H1 (cell line): Measurements from ENCODE around the gene MCM3AP. TPM values are rescaled to one million over a fixed set of nuclear protein-coding genes. Genes with fewer than 3 reads are reported as not detected.

Experiments
- CTCF ChIA-PET: fragments of 300-600 bp; sonication (Branson Sonifier 250); formaldehyde crosslinking; loops from one replicate; lab custom pipeline; 2021; ENCODE audit not compliant: partially characterized antibody; lab: Charles Lee
- POLR2A ChIA-PET: fragments of 300-600 bp; sonication (Branson Sonifier 250); formaldehyde crosslinking; loops from one replicate; lab custom pipeline; 2021; ENCODE audit warnings: inconsistent platforms; ENCODE audit not compliant: partially characterized antibody; lab: Charles Lee
- DNase-seq, 2 experiments: peaks; one replicate each; pipeline versions ENCODE4 v3.0.0 to v3.0.0-alpha.2; 2010 to 2022; ENCODE audit warnings: low spot score in 2 of 2, low read depth in 1 of 2, mixed read lengths in 1 of 2
- FAIRE-seq: peaks from 2 replicates; lab custom pipeline; 2011; peaks lifted over from hg19 to GRCh38; lab: Jason Lieb, UNC
- H2AFZ ChIP-seq: 2 replicates; pipeline ENCODE4 v1.8.1; 2012; ENCODE audit warnings: low read length, inconsistent platforms
- H2AK5ac ChIP-seq: 2 replicates; pipeline ENCODE4 v1.6.1; 2013; ENCODE audit warnings: low read depth, low read length
- H2BK120ac ChIP-seq: replicated peaks from 2 replicates; pipeline ENCODE3; 2013; ENCODE audit warnings: low read depth, low read length, inconsistent platforms
- H2BK12ac ChIP-seq: 2 replicates; pipeline ENCODE4 v1.6.1; 2013; ENCODE audit warnings: low read depth, low read length
- H2BK15ac ChIP-seq: 2 replicates; pipeline ENCODE4 v1.6.1; 2013; ENCODE audit warnings: low read length
- H2BK20ac ChIP-seq: 2 replicates; pipeline ENCODE4 v1.6.1; 2013; ENCODE audit warnings: low read length
- H2BK5ac ChIP-seq: 2 replicates; pipeline ENCODE4 v1.6.1; 2013; ENCODE audit warnings: low read depth, low read length
- H3K14ac ChIP-seq: 2 replicates; pipeline ENCODE4 v1.6.1; 2013; ENCODE audit warnings: inconsistent platforms; ENCODE audit not compliant: insufficient read length
- H3K18ac ChIP-seq: 2 replicates; pipeline ENCODE4 v1.6.1; 2013; ENCODE audit warnings: low read length; ENCODE audit errors: extremely low read depth
- H3K23ac ChIP-seq: 2 replicates; pipeline ENCODE4 v1.6.1; 2013; ENCODE audit warnings: inconsistent platforms; ENCODE audit not compliant: insufficient read length
- H3K23me2 ChIP-seq: 2 replicates; pipeline ENCODE4 v1.6.1; 2013; ENCODE audit warnings: low read depth, low read length
- H3K27ac ChIP-seq: 2 replicates; pipeline ENCODE4 v1.6.1; 2011; ENCODE audit warnings: low read depth, low read length, inconsistent platforms
- H3K27me3 ChIP-seq, 4 experiments: replicated peaks in 1 of 4; 1 replicate in 1 of 4; 2 replicates in 3 of 4; pipeline versions ENCODE4 v1.6.1 to v1.8.1; 2011 to 2013; ENCODE audit warnings: low read length in 3 of 4, mild to moderate bottlenecking in 3 of 4, inconsistent platforms in 2 of 4, mixed read lengths in 2 of 4, moderate library complexity in 1 of 4; ENCODE audit not compliant: control insufficient read depth in 3 of 4, insufficient read depth in 3 of 4; ENCODE audit errors: extremely low read depth in 1 of 4
- H3K36me3 ChIP-seq, 4 experiments: 2 replicates each; pipeline versions ENCODE4 v1.6.1 to v1.8.1; 2011 to 2013; ENCODE audit warnings: mild to moderate bottlenecking in 4 of 4, low read length in 3 of 4, moderate library complexity in 2 of 4, control low read depth in 1 of 4, inconsistent platforms in 1 of 4; ENCODE audit not compliant: insufficient read depth in 4 of 4, control insufficient read depth in 2 of 4
- H3K4ac ChIP-seq: replicated peaks from 2 replicates; pipeline ENCODE3; 2013; ENCODE audit warnings: low read length, low read depth, mixed read lengths, inconsistent platforms; ENCODE audit not compliant: insufficient read length
- H3K4me1 ChIP-seq, 4 experiments: replicated peaks in 1 of 4; 1 replicate in 1 of 4; 2 replicates in 3 of 4; pipeline versions ENCODE4 v1.6.1 to v1.8.1; 2011 to 2013; ENCODE audit warnings: low read length in 3 of 4, inconsistent platforms in 2 of 4, mixed read lengths in 1 of 4; ENCODE audit not compliant: insufficient read depth in 4 of 4, control insufficient read depth in 3 of 4
- H3K4me2 ChIP-seq, 2 experiments: 2 replicates each; pipeline versions ENCODE4 v1.6.1 to v1.8.1; 2011 to 2013; ENCODE audit warnings: low read depth in 2 of 2, low read length in 2 of 2, control low read depth in 1 of 2, inconsistent platforms in 1 of 2, mild to moderate bottlenecking in 1 of 2; ENCODE audit not compliant: insufficient read depth in 1 of 2
- H3K4me3 ChIP-seq, 4 experiments: fragments of 200-600, 300-600 bp in 1 of 4; sonication (generic), shearing (Covaris generic), sonication (Bioruptor Twin) in 1 of 4; 2 replicates each; pipeline versions ENCODE4 v1.5.1 to v1.8.1; 2011 to 2016; ENCODE audit warnings: low read length in 4 of 4, low read depth in 3 of 4, control low read depth in 2 of 4, inconsistent platforms in 2 of 4, mild to moderate bottlenecking in 2 of 4, mixed read lengths in 1 of 4, moderate library complexity in 1 of 4; ENCODE audit not compliant: insufficient read depth in 2 of 4; ENCODE audit errors: extremely low read depth in 1 of 4
- H3K56ac ChIP-seq: replicated peaks from 2 replicates; pipeline ENCODE3; 2013; ENCODE audit warnings: low read depth, mild to moderate bottlenecking, mixed read lengths, low read length, inconsistent platforms; ENCODE audit not compliant: insufficient read length
- H3K79me1 ChIP-seq: 2 replicates; pipeline ENCODE4 v1.6.1; 2013; ENCODE audit warnings: low read depth, low read length, control low read depth
- H3K79me2 ChIP-seq, 2 experiments: 2 replicates each; pipeline versions ENCODE4 v1.6.1 to v1.8.1; 2012 to 2013; ENCODE audit warnings: low read length in 2 of 2, mild to moderate bottlenecking in 2 of 2, inconsistent platforms in 1 of 2; ENCODE audit not compliant: insufficient read depth in 2 of 2, control insufficient read depth in 1 of 2
- H3K9ac ChIP-seq, 4 experiments: replicated peaks in 1 of 4; 1 replicate in 1 of 4; 2 replicates in 3 of 4; pipeline versions ENCODE4 v1.6.1 to v1.8.1; 2011 to 2013; ENCODE audit warnings: low read depth in 3 of 4, low read length in 3 of 4, control low read depth in 2 of 4, mild to moderate bottlenecking in 2 of 4, moderate library complexity in 2 of 4, inconsistent platforms in 1 of 4; ENCODE audit errors: extremely low read depth in 1 of 4
- H3K9me3 ChIP-seq, 2 experiments: 2 replicates each; pipeline versions ENCODE4 v1.6.1 to v1.8.1; 2012 to 2013; ENCODE audit warnings: mild to moderate bottlenecking in 2 of 2, moderate library complexity in 2 of 2, control low read depth in 1 of 2, inconsistent platforms in 1 of 2, low read depth in 1 of 2, low read length in 1 of 2, mixed read lengths in 1 of 2; ENCODE audit not compliant: insufficient read depth in 2 of 2
- H4K20me1 ChIP-seq, 2 experiments: replicated peaks in 1 of 2; 2 replicates each; pipeline versions ENCODE3 to v1.8.1; 2011 to 2013; ENCODE audit warnings: inconsistent platforms in 2 of 2, low read length in 2 of 2, mild to moderate bottlenecking in 1 of 2; ENCODE audit not compliant: insufficient read depth in 2 of 2, control insufficient read depth in 1 of 2
- H4K5ac ChIP-seq: 2 replicates; pipeline ENCODE4 v1.6.1; 2013; ENCODE audit warnings: low read length, low read depth, mixed read lengths, inconsistent platforms; ENCODE audit not compliant: insufficient read length
- H4K8ac ChIP-seq: 2 replicates; pipeline ENCODE4 v1.8.0; 2013; ENCODE audit warnings: mild to moderate bottlenecking, moderate library complexity, low read length, inconsistent platforms; ENCODE audit not compliant: insufficient read depth; ENCODE audit errors: extremely low read depth
- H4K91ac ChIP-seq: replicated peaks from 2 replicates; pipeline ENCODE3; 2013; ENCODE audit warnings: low read length, mixed read lengths, inconsistent platforms; ENCODE audit not compliant: insufficient read length
- EGR1 ChIP-seq: IDR thresholded peaks from 2 replicates; pipeline ENCODE4 v1.6.1; 2011; ENCODE audit warnings: low read depth, low read length, borderline replicate concordance
- EZH2 ChIP-seq: fragments of 200-600 bp; sonication (generic); IDR thresholded peaks from 2 replicates; pipeline ENCODE4 v1.7.1; 2012; ENCODE audit warnings: low read depth, mild to moderate bottlenecking, moderate library complexity, low read length, inconsistent platforms; ENCODE audit not compliant: severe bottlenecking
- NRF1 ChIP-seq: IDR thresholded peaks from 2 replicates; pipeline ENCODE4 v1.6.1; 2011; ENCODE audit warnings: mild to moderate bottlenecking, low read depth, low read length, improper control_type of control experiment
- SAP30 ChIP-seq: fragments of 300-600 bp; sonication (generic); IDR thresholded peaks from 2 replicates; pipeline ENCODE4 v1.7.1; 2012; ENCODE audit warnings: low read length, moderate library complexity, mild to moderate bottlenecking, inconsistent platforms; ENCODE audit not compliant: insufficient read depth, insufficient replicate concordance
- SIN3A ChIP-seq, 2 experiments: IDR thresholded peaks in 1 of 2; conservative IDR thresholded peaks in 1 of 2; 2 replicates each; pipeline ENCODE4 v1.6.1; 2011 to 2012; ENCODE audit warnings: low read length in 2 of 2, improper control_type of control experiment in 1 of 2, low read depth in 1 of 2, mild to moderate bottlenecking in 1 of 2
- WGBS, 2 experiments: shearing (Covaris generic) in 1 of 2; methylation state at CpG; one replicate each; pipeline versions ENCODE4 v1.1.6 to v1.1.7; 2013 to 2015; ENCODE audit warnings: low lambda C conversion rate in 2 of 2, mixed read lengths in 2 of 2, inconsistent platforms in 1 of 2, low coverage in 1 of 2, missing lambda C conversion rate in 1 of 2; ENCODE audit not compliant: insufficient replicate concordance in 2 of 2, insufficient coverage in 1 of 2, insufficient read length in 1 of 2; ENCODE audit errors: extremely low coverage in 1 of 2, missing lambda C conversion rate in 1 of 2; 5-methylcytosine and 5-hydroxymethylcytosine counted together
- polyA plus RNA-seq, 7 experiments: library from polyadenylated mRNA; depleted of rRNA in 3 of 7; stranded (reverse) in 5 of 7; unstranded in 2 of 7; fragments of >200 nt in 5 of 7; fragments of 200-250 nt in 2 of 7; gene quantifications; 1 replicate in 5 of 7; 2 replicates in 1 of 7; 4 replicates in 1 of 7; pipeline versions ENCODE4 v1.2.1 to v1.2.3, GENCODE V29; 2011 to 2013; ENCODE audit warnings: missing spikeins in 2 of 7, mixed read lengths in 2 of 7
- total RNA-seq: library from RNA; stranded (reverse); fragmentation: NEBNext Ultra II Directional; extraction: Animal tissue kit (Norgen Biotek cat#: 25700); gene quantifications from 2 replicates; pipeline ENCODE4 v1.2.1, GENCODE V29; 2021
- TF ChIP-seq, protein P1 (sequence below): IDR thresholded peaks from 2 replicates; pipeline ENCODE4 v1.6.1; 2012; ENCODE audit warnings: inconsistent platforms

MCM3AP gene
- total and polyA plus RNA-seq, 2 of the 8 experiments (the other 6 are each of a cell fraction or from before 2014, with no cell fraction given) = 37.2 to 119 TPM

DNA sequence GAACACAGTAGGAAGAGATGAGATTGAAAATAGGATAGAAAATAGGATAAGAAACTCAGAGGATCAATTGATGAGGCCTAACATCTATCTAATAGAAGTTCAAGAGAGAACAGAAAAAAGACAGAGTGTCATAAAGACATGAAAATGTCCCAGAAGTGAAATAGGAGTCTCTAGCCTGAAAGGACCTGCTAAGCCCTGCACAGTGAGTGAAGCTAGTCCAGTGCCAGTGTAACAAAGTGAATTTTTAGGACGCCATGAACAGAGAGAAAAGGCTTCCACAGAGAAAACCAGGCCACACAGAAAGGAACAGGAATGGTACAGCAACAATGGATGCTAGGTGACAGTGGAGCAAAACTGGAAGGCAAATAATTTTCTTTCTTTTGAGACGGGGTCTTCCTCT is 36.6 kb downstream of the MCM3AP start:
- Histone ChIP-seq H3K4me2 (no peak overlapping the region), H3K4ac (no peak overlapping the region), H3K4me3 (no peak overlapping the region), H4K8ac (no peak overlapping the region), H3K27ac (no peak overlapping the region), H3K9me3 (no peaks in the 10 kb centered on the region), H3K23me2 (no peaks in the 10 kb centered on the region), H3K79me1 (no peaks in the 10 kb centered on the region), H3K18ac (no peak overlapping the region), H3K79me2 (no peaks in the 10 kb centered on the region), H3K4me1 (no peaks in the 10 kb centered on the region), H3K36me3 (peaks cover 11 to 85% (median 51%) of the 10 kb centered on the region in 4 experiments), H4K20me1 (peaks cover 0 to 9% of the 10 kb centered on the region in 2 experiments), H2BK120ac (no peak overlapping the region), H4K91ac (no peak overlapping the region), H2AFZ (no peak overlapping the region), H2AK5ac (no peak overlapping the region), H3K9ac (no peak overlapping the region), H2BK15ac (no peak overlapping the region), H3K23ac (no peak overlapping the region), H2BK5ac (no peak overlapping the region), H3K56ac (no peak overlapping the region), H3K27me3 (no peaks in the 10 kb centered on the region), H4K5ac (no peak overlapping the region), H2BK20ac (no peak overlapping the region), H3K14ac (no peak overlapping the region), H2BK12ac (no peak overlapping the region)
- FAIRE-seq = no peak
- CTCF ChIA-PET = interaction anchor here (0.7 to 2.1 kb wide), 4 partner anchors 10 to 76 kb away, joined by 3 to 4 read pairs (median 3); no protein-coding TSS in a partner anchor
- POLR2A ChIA-PET = interaction anchor here (0.6 to 2.1 kb wide), 3 partner anchors 9 to 18 kb away, joined by 4 to 9 read pairs (median 4); no protein-coding TSS in a partner anchor
- no peak for DNase-seq
- WGBS, 2 experiments = 93% methylated on average over 2 of the region's 2 CpGs; no CpG with 5 or more reads in 1 of the 2 experiments
- TF ChIP-seq NRF1 = no peak
- no peak for TF ChIP-seq EZH2
- TF ChIP-seq EGR1 = no peak
- no peak for TF ChIP-seq SIN3A (conservative IDR thresholded peaks at IDR 0.05 in 1 of 2, IDR thresholded peaks at IDR 0.05 in 1 of 2; ENCODE audit: low read depth in 1 of 2, low read length in 2 of 2)
- TF ChIP-seq SAP30 = no peak
- TF ChIP-seq, protein P1, sequence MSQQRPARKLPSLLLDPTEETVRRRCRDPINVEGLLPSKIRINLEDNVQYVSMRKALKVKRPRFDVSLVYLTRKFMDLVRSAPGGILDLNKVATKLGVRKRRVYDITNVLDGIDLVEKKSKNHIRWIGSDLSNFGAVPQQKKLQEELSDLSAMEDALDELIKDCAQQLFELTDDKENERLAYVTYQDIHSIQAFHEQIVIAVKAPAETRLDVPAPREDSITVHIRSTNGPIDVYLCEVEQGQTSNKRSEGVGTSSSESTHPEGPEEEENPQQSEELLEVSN = no peak
